Lung (tissue), 12 donors: ENCODE results near the gene SLC22A23. TPM values are rescaled to one million over a fixed set of nuclear protein-coding genes. Genes with fewer than 3 reads are reported as not detected.

Experiments used
- ATAC-seq: fragments of 200-7000 bp; cut with Tn5 transposase; one replicate; pipeline ENCODE4 v1.9.1; 2020; ENCODE audit warnings: moderate number of reproducible peaks; ENCODE audit not compliant: insufficient read depth, low FRiP score
- DNase-seq, 3 donors: peaks; one replicate each; pipeline ENCODE4 v3.0.0-alpha.2; 2013 to 2017
- H3K27ac ChIP-seq, 2 donors: one replicate each; pipeline ENCODE4 v1.5.1; 2013; ENCODE audit warnings: mild to moderate bottlenecking in 2 of 2, moderate library complexity in 2 of 2, control low read depth in 1 of 2, inconsistent platforms in 1 of 2, low read depth in 1 of 2, low read length in 1 of 2
- H3K27me3 ChIP-seq, 3 donors: one replicate each; pipeline ENCODE4 v1.5.1; 2013; ENCODE audit warnings: low read length in 2 of 3; ENCODE audit not compliant: control insufficient read depth in 3 of 3, insufficient read depth in 3 of 3
- H3K36me3 ChIP-seq, 4 donors: one replicate each; pipeline ENCODE4 v1.5.1; 2013; ENCODE audit warnings: low read length in 4 of 4, mild to moderate bottlenecking in 1 of 4, moderate library complexity in 1 of 4; ENCODE audit not compliant: control insufficient read depth in 4 of 4, insufficient read depth in 4 of 4
- H3K4me1 ChIP-seq, 5 donors: one replicate each; pipeline ENCODE4 v1.5.1; 2013; ENCODE audit warnings: low read length in 5 of 5, mild to moderate bottlenecking in 2 of 5, moderate library complexity in 1 of 5; ENCODE audit not compliant: control insufficient read depth in 5 of 5, insufficient read depth in 5 of 5
- H3K4me3 ChIP-seq: one replicate; pipeline ENCODE4 v1.5.1; 2013; ENCODE audit warnings: mild to moderate bottlenecking, control low read depth, moderate library complexity
- H3K9ac ChIP-seq, 2 donors: one replicate each; pipeline ENCODE4 v1.5.1; 2013; ENCODE audit warnings: low read length in 2 of 2, control low read depth in 1 of 2; ENCODE audit not compliant: insufficient read depth in 1 of 2
- H3K9me3 ChIP-seq, 4 donors: one replicate each; pipeline ENCODE4 v1.5.1; 2013; ENCODE audit warnings: low read length in 3 of 4, mild to moderate bottlenecking in 1 of 4, moderate library complexity in 1 of 4; ENCODE audit not compliant: control insufficient read depth in 4 of 4, insufficient read depth in 3 of 4
- CTCF ChIP-seq: IDR thresholded peaks from 2 replicates; pipeline ENCODE4 v1.5.1; 2012; ENCODE audit warnings: mild to moderate bottlenecking; ENCODE audit errors: control extremely low read depth, extremely low read depth
- WGBS, 2 donors: extraction: QIAGEN DNeasy Blood & Tissue Kit; methylation state at CpG; one replicate each; pipeline ENCODE4 v1.1.7; 2013; 5-methylcytosine and 5-hydroxymethylcytosine counted together
- polyA plus RNA-seq, 2 donors: library from polyadenylated mRNA; stranded (reverse); fragments of 200-250 nt; gene quantifications; one replicate each; pipeline ENCODE4 v1.2.1, GENCODE V29; 2013
- total RNA-seq, 2 donors: library from RNA; depleted of rRNA in 1 of 2; stranded (reverse); fragments of >200 nt in 1 of 2; gene quantifications; one replicate each; pipeline ENCODE4 v1.2.1, GENCODE V29; 2014 to 2021
- donor health status: control.
- donor health status: control.
- donor health status: Bipolar disorder and iron deficiency.
- donor health status: healthy.
- donor health status: DM: yes; HTN: yes; CAD: no.

SLC22A23 gene
- total and polyA plus RNA-seq, 4 donors: 6.6 to 45.6 (median 24.1) TPM

GRCh38 chr6:3402310-3403237, 54.3 kb downstream of the SLC22A23 start:
- no peak overlapping the region for H3K27ac ChIP-seq
- H3K9me3 ChIP-seq: no peaks in the 10 kb centered on the region
- ATAC-seq: no peak
- peak in 2 of 3 donors; percentile 75 to 93 for DNase-seq
- TF ChIP-seq CTCF: no peak
- WGBS, 2 donors: 76 to 88% methylated on average over 6 of the region's 6 CpGs
- no peaks in the 10 kb centered on the region for H3K27me3 ChIP-seq
- H3K4me3 ChIP-seq: no peak overlapping the region
- no peak overlapping the region for H3K9ac ChIP-seq
- peaks cover 0 to 59% (median 19%) of the 10 kb centered on the region in 5 donors for H3K4me1 ChIP-seq
- H3K36me3 ChIP-seq: no peaks in the 10 kb centered on the region

- WGBS, 2 donors: 94 to 96% methylated on average over 8 of the region's 8 CpGs
- Histone ChIP-seq H3K4me1 (peaks cover 0 to 35% (median 15%) of the 10 kb centered on the region in 5 donors), H3K27ac (no peak overlapping the region), H3K36me3 (no peaks in the 10 kb centered on the region), H3K9ac (no peak overlapping the region), H3K27me3 (no peaks in the 10 kb centered on the region), H3K4me3 (no peak overlapping the region), H3K9me3 (no peaks in the 10 kb centered on the region)
- ATAC-seq: no peak
- TF ChIP-seq CTCF: no peak
- DNase-seq: no peak
These were observed 56.7 kb downstream of the SLC22A23 start for GRCh38 chr6:3400162-3400561.

- H3K4me3 ChIP-seq: no peak overlapping the region
- no peaks in the 10 kb centered on the region for H3K9me3 ChIP-seq
- no peaks in the 10 kb centered on the region for H3K27me3 ChIP-seq
- 91 to 94% methylated on average over 18 of the region's 18 CpGs for WGBS, 2 donors
- H3K9ac ChIP-seq: no peak overlapping the region
- H3K27ac ChIP-seq: no peak overlapping the region
- no peak for ATAC-seq
- peaks cover 0 to 29% (median 15%) of the 10 kb centered on the region in 5 donors for H3K4me1 ChIP-seq
- H3K36me3 ChIP-seq: no peaks in the 10 kb centered on the region
- no peak for TF ChIP-seq CTCF
- no peak for DNase-seq
These were observed 57.8 kb downstream of the SLC22A23 start for GRCh38 chr6:3398755-3399696.
